HepG2 (cell line): ENCODE data around the gene TPRKB. TPM values are rescaled to one million over a fixed set of nuclear protein-coding genes. Genes with fewer than 3 reads are reported as not detected.

Experiments used
- ATAC-seq: fragments of 200-7000 bp; cut with Tn5 transposase; 3 replicates; pipeline ENCODE4 v1.9.1; 2020; ENCODE audit warnings: mild to moderate bottlenecking, moderate library complexity
- BruUV-seq: library from RNA; stranded (reverse); fragments of 400-500 nt; replicated peaks from 2 replicates; lab custom pipeline; 2021; lab: Mats Ljungman, UMichigan
- CTCF ChIA-PET: fragments of 300-600 bp; formaldehyde crosslinking; extraction: SDS; loops from one replicate; lab custom pipeline; 2021; ENCODE audit warnings: low total read pairs, inconsistent platforms, low intra/inter-chr PET ratio; lab: Yijun Ruan, JAX
- POLR2A ChIA-PET: fragments of 350-600 bp; sonication (Branson Sonifier 250); formaldehyde crosslinking; loops from one replicate; lab custom pipeline; 2020; ENCODE audit warnings: antibody characterized with exemption, inconsistent platforms; lab: Yijun Ruan, JAX
- DNase-seq: peaks from one replicate; pipeline ENCODE4 v3.0.0-alpha.2; 2015; ENCODE audit warnings: low spot score
- FAIRE-seq: peaks from 3 replicates; lab custom pipeline; 2011; peaks lifted over from hg19 to GRCh38; lab: Jason Lieb, UNC
- H2AFZ ChIP-seq: one replicate; pipeline ENCODE4 v1.6.1; 2011; ENCODE audit warnings: low read length, inconsistent platforms
- H3K27ac ChIP-seq: fragments of 300-600 bp; 3 replicates; pipeline ENCODE4 v1.8.0; 2011; ENCODE audit warnings: mixed run types, mild to moderate bottlenecking, mixed read lengths, low read length, inconsistent platforms; ENCODE audit not compliant: insufficient read depth; ENCODE audit errors: extremely low read length
- H3K27me3 ChIP-seq, 2 experiments: fragments of 200-600 bp in 1 of 2; 2 replicates in 1 of 2; 3 replicates in 1 of 2; pipeline versions ENCODE4 v1.6.0 to v1.8.0; 2011; ENCODE audit warnings: low read length in 2 of 2, mild to moderate bottlenecking in 2 of 2, moderate library complexity in 2 of 2, inconsistent platforms in 1 of 2; ENCODE audit not compliant: insufficient read depth in 2 of 2, control insufficient read depth in 1 of 2
- H3K36me3 ChIP-seq, 2 experiments: fragments of 200-600 bp in 1 of 2; replicated peaks in 1 of 2; 2 replicates in 1 of 2; 3 replicates in 1 of 2; pipeline versions ENCODE4 v1.5.1 to v1.8.0; 2011; ENCODE audit warnings: low read length in 2 of 2, inconsistent platforms in 1 of 2; ENCODE audit not compliant: insufficient read depth in 2 of 2, control insufficient read depth in 1 of 2
- H3K4me1 ChIP-seq: 2 replicates; pipeline ENCODE4 v1.5.1; 2012; ENCODE audit warnings: low read length, inconsistent platforms; ENCODE audit not compliant: insufficient read depth
- H3K4me2 ChIP-seq: 2 replicates; pipeline ENCODE4 v1.6.0; 2011; ENCODE audit warnings: low read depth, low read length, inconsistent platforms
- H3K4me3 ChIP-seq, 3 experiments: fragments of 200-600 bp in 1 of 3; sonication (generic), shearing (Covaris generic) in 1 of 3; replicated peaks in 1 of 3; 2 replicates each; pipeline ENCODE4 v1.5.1; 2011 to 2016; ENCODE audit warnings: low read length in 3 of 3, inconsistent platforms in 2 of 3, low read depth in 2 of 3, mild to moderate bottlenecking in 2 of 3, control low read depth in 1 of 3, mixed read lengths in 1 of 3; ENCODE audit not compliant: insufficient read depth in 1 of 3
- H3K79me2 ChIP-seq: one replicate; pipeline ENCODE4 v1.6.1; 2011; ENCODE audit warnings: low read length, inconsistent platforms; ENCODE audit not compliant: insufficient read depth
- H3K9ac ChIP-seq: 2 replicates; pipeline ENCODE4 v1.6.0; 2011; ENCODE audit warnings: mild to moderate bottlenecking, low read depth, low read length, inconsistent platforms; ENCODE audit not compliant: insufficient read depth
- H3K9me3 ChIP-seq: 2 replicates; pipeline ENCODE4 v1.5.1; 2012; ENCODE audit warnings: mild to moderate bottlenecking, low read length
- H4K20me1 ChIP-seq: 2 replicates; pipeline ENCODE4 v1.6.0; 2011; ENCODE audit warnings: inconsistent platforms, mild to moderate bottlenecking, low read length, moderate library complexity; ENCODE audit not compliant: insufficient read depth
- AKAP8 ChIP-seq: sonication (generic); formaldehyde crosslinking; IDR thresholded peaks from 2 replicates; pipeline ENCODE4 v1.5.1; 2020; ENCODE audit warnings: mild to moderate bottlenecking, missing genetic modification reagents
- DMAP1 ChIP-seq: IDR thresholded peaks from 2 replicates; pipeline ENCODE4 v1.6.1; 2016
- HDAC1 ChIP-seq: sonication (generic); formaldehyde crosslinking; IDR thresholded peaks from 2 replicates; pipeline ENCODE4 v1.5.1; 2020; ENCODE audit warnings: mild to moderate bottlenecking, missing genetic modification reagents
- KDM5A ChIP-seq: fragments of 200-600 bp; sonication (generic); IDR thresholded peaks from 2 replicates; pipeline ENCODE4 v1.7.0; 2018; ENCODE audit warnings: antibody characterized with exemption, mild to moderate bottlenecking, low read length, borderline replicate concordance
- SYNCRIP ChIP-seq: fragments of 200-400 bp; formaldehyde crosslinking; IDR thresholded peaks from 2 replicates; pipeline ENCODE4 v1.6.1; 2018; ENCODE audit warnings: mild to moderate bottlenecking, low read depth, low read length; ENCODE audit not compliant: insufficient read depth
- ZNF430 ChIP-seq: sonication (generic); formaldehyde crosslinking; IDR thresholded peaks from 2 replicates; pipeline ENCODE4 v1.9.0; 2021; ENCODE audit warnings: mild to moderate bottlenecking, missing genetic modification reagents
- ZNF460 ChIP-seq: sonication (generic); formaldehyde crosslinking; IDR thresholded peaks from 2 replicates; pipeline ENCODE4 v1.5.1; 2020; ENCODE audit warnings: missing genetic modification reagents, mild to moderate bottlenecking, borderline replicate concordance
- ZNF781 ChIP-seq: sonication (generic); formaldehyde crosslinking; IDR thresholded peaks from 2 replicates; pipeline ENCODE4 v1.5.1; 2020; ENCODE audit warnings: borderline replicate concordance, mild to moderate bottlenecking, missing genetic modification reagents; ENCODE audit errors: not compliant biosample characterization
- ZZZ3 ChIP-seq: sonication (generic); formaldehyde crosslinking; IDR thresholded peaks from 2 replicates; pipeline ENCODE4 v1.4.0; 2020; ENCODE audit warnings: missing genetic modification reagents, mild to moderate bottlenecking, borderline replicate concordance
- WGBS: methylation state at CpG from one replicate; pipeline ENCODE4 v1.1.6; 2017; ENCODE audit warnings: low lambda C conversion rate; 5-methylcytosine and 5-hydroxymethylcytosine counted together
- in situ Hi-C: cut with HindIII; loops from 2 replicates; pipeline ENCODE4 v1.10.0; 2017; ENCODE audit warnings: low pct_unique_long_range_greater_than_20kb; ENCODE audit not compliant: extremely low pct_ligation_motif_present
- intact Hi-C: fragments of 100-400 bp; cut with micrococcal nuclease; formaldehyde crosslinking; loops from one replicate; pipeline ENCODE4 v1.10.0; 2022; ENCODE audit not compliant: unreplicated experiment
- polyA plus RNA-seq, 8 experiments: library from polyadenylated mRNA; depleted of rRNA in 3 of 8; stranded (reverse) in 7 of 8; unstranded in 1 of 8; fragments of >200 nt; fragmentation: Illumina TruSeq in 4 of 8; extraction: Trizol in 4 of 8; gene quantifications; 2 replicates each; pipeline versions ENCODE4 v1.2.1 to v1.2.3, GENCODE V29; 2011 to 2016; ENCODE audit warnings: low read depth in 4 of 8, missing spikeins in 1 of 8, mixed read lengths in 1 of 8; ENCODE audit not compliant: insufficient read depth in 1 of 8
- total RNA-seq, 5 experiments: library from RNA; depleted of rRNA; stranded (reverse); fragments of >200 nt; fragmentation: Illumina TruSeq; extraction: Trizol; gene quantifications; 2 replicates each; pipeline ENCODE4 v1.2.3, GENCODE V29; 2016; ENCODE audit warnings: low read depth in 1 of 5
- TF ChIP-seq, protein P1 (sequence below): sonication (generic); formaldehyde crosslinking; IDR thresholded peaks from 2 replicates; pipeline ENCODE4 v1.8.1; 2023; ENCODE audit warnings: missing genetic modification reagents, mild to moderate bottlenecking, borderline replicate concordance
- TF ChIP-seq, protein P2 (sequence below): sonication (generic); formaldehyde crosslinking; IDR thresholded peaks from 2 replicates; pipeline ENCODE4 v1.4.0; 2020; ENCODE audit warnings: missing genetic modification reagents

TPRKB gene
- total and polyA plus RNA-seq, 2 of the 13 experiments (the other 11 are each of a cell fraction or from before 2014, with no cell fraction given) = 32.0 to 58.0 TPM

DNA sequence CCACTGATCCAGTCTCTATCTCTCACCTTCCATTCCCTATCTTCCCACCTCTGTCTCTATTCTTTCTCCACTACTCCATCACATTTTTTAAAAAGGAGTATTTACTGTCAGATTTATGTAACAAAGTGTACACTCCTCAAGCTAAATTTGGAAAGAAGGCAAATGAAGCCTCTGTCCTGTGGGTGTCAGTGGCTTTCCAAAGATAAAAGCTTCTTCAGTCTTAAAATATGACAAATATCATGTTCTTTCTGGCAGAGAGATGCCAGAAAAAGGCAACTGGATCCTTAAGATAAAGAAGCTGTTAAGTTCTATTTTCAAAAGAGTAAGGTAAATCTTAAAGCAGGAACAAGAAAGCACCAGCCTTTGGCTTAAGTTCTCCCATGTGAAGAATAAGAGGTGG is 35.7 kb upstream of the TPRKB start:
- intact Hi-C loops = no loop called here
- Histone ChIP-seq H3K27ac (no peak overlapping the region), H3K9ac (no peak overlapping the region), H3K4me1 (peaks cover 9% of the 10 kb centered on the region; the same call in 1 of the 2 replicates), H3K4me3 (no peak overlapping the region), H3K27me3 (no peaks in the 10 kb centered on the region), H2AFZ (no peak overlapping the region), H3K36me3 (peaks cover 23 to 74% of the 10 kb centered on the region in 2 experiments), H3K4me2 (no peak overlapping the region), H3K9me3 (no peaks in the 10 kb centered on the region), H4K20me1 (no peaks in the 10 kb centered on the region), H3K79me2 (peaks cover 8% of the 10 kb centered on the region)
- no peak for FAIRE-seq
- TF ChIP-seq KDM5A = no peak
- TF ChIP-seq, protein P1, sequence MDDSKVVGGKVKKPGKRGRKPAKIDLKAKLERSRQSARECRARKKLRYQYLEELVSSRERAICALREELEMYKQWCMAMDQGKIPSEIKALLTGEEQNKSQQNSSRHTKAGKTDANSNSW (CRISPR knock-in tag) = no peak
- POLR2A ChIA-PET = no interaction called here
- no peak for DNase-seq
- no peak for ATAC-seq
- no TSS peak for BruUV-seq
- in situ Hi-C loops = no loop called here
- CTCF ChIA-PET = no interaction called here

DNA sequence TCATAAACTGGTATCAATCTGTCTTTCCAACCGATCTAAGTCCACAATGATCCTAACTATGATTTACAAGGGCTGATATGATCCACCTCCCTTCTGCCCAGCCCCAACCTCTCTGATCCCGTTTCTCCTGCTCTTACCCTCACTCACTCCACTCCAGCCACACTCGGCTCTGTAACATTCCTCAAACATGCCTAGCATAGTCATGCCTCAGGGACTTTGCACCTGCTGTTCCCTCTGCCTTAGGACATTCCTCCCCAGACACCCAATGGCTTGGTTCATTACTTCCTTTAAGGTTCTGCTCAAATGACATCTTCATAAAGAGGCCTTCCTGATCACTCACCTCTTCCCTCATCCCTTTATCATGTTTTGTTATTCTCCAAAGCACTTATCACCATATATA is 33.6 kb upstream of the TPRKB start:
- no peak for DNase-seq
- TF ChIP-seq HDAC1 (CRISPR knock-in tag) = no peak
- no peak for TF ChIP-seq ZZZ3 (CRISPR knock-in tag)
- no peak for TF ChIP-seq AKAP8 (CRISPR knock-in tag)
- TF ChIP-seq SYNCRIP = no peak
- TF ChIP-seq ZNF781 (CRISPR knock-in tag) = no peak
- no peak for TF ChIP-seq ZNF460
- no peak for TF ChIP-seq ZNF430
- TF ChIP-seq, protein P2, sequence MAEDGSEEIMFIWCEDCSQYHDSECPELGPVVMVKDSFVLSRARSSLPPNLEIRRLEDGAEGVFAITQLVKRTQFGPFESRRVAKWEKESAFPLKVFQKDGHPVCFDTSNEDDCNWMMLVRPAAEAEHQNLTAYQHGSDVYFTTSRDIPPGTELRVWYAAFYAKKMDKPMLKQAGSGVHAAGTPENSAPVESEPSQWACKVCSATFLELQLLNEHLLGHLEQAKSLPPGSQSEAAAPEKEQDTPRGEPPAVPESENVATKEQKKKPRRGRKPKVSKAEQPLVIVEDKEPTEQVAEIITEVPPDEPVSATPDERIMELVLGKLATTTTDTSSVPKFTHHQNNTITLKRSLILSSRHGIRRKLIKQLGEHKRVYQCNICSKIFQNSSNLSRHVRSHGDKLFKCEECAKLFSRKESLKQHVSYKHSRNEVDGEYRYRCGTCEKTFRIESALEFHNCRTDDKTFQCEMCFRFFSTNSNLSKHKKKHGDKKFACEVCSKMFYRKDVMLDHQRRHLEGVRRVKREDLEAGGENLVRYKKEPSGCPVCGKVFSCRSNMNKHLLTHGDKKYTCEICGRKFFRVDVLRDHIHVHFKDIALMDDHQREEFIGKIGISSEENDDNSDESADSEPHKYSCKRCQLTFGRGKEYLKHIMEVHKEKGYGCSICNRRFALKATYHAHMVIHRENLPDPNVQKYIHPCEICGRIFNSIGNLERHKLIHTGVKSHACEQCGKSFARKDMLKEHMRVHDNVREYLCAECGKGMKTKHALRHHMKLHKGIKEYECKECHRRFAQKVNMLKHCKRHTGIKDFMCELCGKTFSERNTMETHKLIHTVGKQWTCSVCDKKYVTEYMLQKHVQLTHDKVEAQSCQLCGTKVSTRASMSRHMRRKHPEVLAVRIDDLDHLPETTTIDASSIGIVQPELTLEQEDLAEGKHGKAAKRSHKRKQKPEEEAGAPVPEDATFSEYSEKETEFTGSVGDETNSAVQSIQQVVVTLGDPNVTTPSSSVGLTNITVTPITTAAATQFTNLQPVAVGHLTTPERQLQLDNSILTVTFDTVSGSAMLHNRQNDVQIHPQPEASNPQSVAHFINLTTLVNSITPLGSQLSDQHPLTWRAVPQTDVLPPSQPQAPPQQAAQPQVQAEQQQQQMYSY (CRISPR knock-in tag) = no peak
- TF ChIP-seq DMAP1 (CRISPR knock-in tag) = no peak
- H3K36me3 ChIP-seq = peaks cover 28 to 76% of the 10 kb centered on the region in 2 experiments
- ATAC-seq = no peak
- ChIA-PET CTCF (no interaction called here), POLR2A (no interaction called here)
- FAIRE-seq = no peak
- H2AFZ ChIP-seq = no peak overlapping the region
- BruUV-seq = no TSS peak
- no peak overlapping the region for H3K4me3 ChIP-seq
- H3K79me2 ChIP-seq = peaks cover 3% of the 10 kb centered on the region
- no peak overlapping the region for H3K9ac ChIP-seq
- no peaks in the 10 kb centered on the region for H4K20me1 ChIP-seq
- 89% methylated on average over 3 of the region's 3 CpGs for WGBS
- H3K4me1 ChIP-seq = no peaks in the 10 kb centered on the region
- H3K27me3 ChIP-seq = no peaks in the 10 kb centered on the region
- in situ Hi-C loops (no loop called here), intact Hi-C loops (no loop called here)
- no peak overlapping the region for H3K27ac ChIP-seq
- H3K4me2 ChIP-seq = no peak overlapping the region
- no peaks in the 10 kb centered on the region for H3K9me3 ChIP-seq
